ENCODE results near the gene NMBR. TPM values are rescaled to one million over a fixed set of nuclear protein-coding genes. Genes with fewer than 3 reads are reported as not detected.
"Not testable (repeated sequence)": the region's sequence is repeated elsewhere in the genome, so short reads cannot be mapped to it uniquely, and the experiment has no call there.

The NMBR gene
- polyA plus RNA-seq (2012; ENCODE audit: insufficient read depth, insufficient read length), result not detected

DNA sequence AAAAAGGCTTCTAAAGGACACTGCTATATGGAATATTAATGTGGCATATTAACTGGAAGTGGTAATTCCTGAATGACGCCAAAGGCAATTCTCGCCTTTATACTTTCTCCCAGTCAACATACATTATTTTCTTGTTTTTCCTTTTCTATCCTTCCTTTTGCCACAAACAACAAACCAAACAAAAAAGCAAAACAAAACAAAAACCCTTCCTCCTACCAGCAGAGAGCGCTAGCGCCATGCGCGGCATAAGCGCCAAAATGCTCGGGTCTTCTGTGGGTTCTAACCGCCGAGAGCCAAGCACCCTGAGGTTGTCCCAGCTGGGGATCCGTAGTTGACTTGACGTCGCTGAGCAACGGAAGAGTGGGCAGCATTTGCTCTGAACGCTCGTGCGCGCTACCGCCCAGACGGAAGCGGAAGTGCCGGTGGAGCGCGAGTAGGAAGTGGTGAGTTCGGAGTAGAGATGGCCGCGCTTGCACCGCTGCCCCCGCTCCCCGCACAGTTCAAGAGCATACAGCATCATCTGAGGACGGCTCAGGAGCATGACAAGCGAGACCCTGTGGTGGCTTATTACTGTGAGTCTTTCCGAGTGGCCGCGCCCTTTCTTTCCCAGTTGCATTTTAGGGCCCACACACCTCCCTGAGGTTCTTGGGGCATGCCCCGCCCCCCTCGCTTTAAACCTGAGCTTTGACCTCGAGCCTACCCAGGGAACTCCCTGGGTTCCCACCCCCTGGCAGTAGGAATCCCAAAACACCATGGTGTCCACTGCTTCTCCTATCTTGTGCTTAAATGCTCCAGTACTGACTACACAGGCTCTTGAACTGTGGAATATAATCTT, at the start of gene NMBR, which contains the start of gene VTA1:
NMBR (minus strand) TSS at position 295 of the 835 bp plus-strand sequence. CDS start 58,464 bp downstream, outside the sequence.
VTA1 (plus strand) TSS at position 436 of the 835 bp plus-strand sequence; CDS start at position 461, 25 bp downstream.
- peak; percentile 98 for DNase-seq (ENCODE audit: low read depth, low spot score)

DNA sequence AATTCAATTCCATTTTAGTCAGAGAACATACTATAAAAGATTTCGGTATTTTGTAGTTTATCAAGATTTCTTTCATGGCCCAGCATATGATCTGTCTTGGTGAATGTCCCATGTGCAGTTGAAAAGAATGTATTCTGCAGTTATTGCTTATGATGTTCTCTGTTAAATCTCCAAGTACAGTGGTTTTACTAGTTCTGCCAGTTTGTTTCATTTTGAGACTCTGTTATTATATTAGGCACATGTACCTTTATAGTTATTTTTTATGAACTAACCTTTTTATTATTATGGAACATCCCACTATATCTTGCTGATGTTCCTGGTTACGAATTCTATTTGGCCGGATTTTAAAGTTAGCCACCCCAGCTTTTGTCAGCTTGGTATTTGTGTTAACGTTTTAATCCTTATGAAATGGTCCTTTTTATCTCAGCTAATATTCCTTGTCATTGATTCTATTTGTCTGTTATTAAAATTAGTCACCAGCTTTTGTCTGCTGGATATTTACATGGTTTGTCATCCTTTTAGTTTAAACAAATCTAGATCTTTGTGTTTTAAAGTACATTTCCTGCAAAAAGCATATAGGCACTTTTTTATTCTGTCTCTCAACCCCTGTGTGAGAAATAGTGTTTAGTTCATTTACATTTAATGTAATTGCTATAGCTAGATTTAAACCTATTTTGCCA, 49.1 kb upstream of the NMBR start:
- DNase-seq (ENCODE audit: low read depth, low spot score), result no peak
- no peak overlapping the region for H3K4me3 ChIP-seq (ENCODE audit: low read length)

More for the DNA sequence above, at the start of gene NMBR, which contains the start of gene VTA1:
- H3K4me3 ChIP-seq (ENCODE audit: low read length), result peak within 1 kb of the TSS; percentile 76

DNA sequence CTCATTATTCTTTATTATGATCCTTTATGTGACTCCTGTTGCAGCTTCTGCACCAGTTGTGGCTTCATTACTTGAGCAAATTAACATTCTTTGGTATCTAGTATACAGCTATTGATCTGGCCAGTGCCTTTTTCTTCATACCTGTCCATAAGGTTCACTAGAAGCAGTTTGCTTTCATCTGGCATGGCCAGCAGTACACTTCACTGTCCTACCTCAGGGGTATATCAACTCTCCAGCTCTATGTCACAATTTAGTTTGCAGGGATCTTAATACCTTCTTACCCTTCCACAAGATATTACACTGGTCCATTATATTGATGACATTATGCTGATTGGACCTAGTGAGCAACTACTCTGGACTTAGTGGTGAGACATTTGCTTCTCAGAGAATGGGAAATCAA, 46.7 kb upstream of the NMBR start:
- no peak overlapping the region for H3K4me3 ChIP-seq (ENCODE audit: low read length)
- no peak for DNase-seq (ENCODE audit: low read depth, low spot score)

DNA sequence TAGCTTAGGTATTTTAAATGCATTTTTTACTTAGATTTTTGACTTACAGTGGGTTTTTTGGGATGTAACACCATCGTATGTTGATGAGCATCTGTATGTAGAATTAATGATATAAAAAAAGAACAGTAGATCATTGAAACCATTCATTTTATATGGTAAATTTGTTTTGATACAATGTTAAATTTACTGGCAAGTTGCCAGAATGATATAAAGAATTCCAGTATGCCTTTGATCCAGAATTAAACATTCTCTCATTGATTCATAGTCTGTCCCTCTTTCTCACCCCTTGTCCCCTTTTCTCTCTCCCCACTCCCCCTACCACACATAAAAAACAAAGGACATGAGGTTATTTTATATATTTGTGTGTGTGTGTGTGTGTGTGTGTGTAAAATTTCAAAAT, 45.4 kb upstream of the NMBR start:
- DNase-seq (ENCODE audit: low read depth, low spot score), result no peak
- no peak overlapping the region for H3K4me3 ChIP-seq (ENCODE audit: low read length)

DNA sequence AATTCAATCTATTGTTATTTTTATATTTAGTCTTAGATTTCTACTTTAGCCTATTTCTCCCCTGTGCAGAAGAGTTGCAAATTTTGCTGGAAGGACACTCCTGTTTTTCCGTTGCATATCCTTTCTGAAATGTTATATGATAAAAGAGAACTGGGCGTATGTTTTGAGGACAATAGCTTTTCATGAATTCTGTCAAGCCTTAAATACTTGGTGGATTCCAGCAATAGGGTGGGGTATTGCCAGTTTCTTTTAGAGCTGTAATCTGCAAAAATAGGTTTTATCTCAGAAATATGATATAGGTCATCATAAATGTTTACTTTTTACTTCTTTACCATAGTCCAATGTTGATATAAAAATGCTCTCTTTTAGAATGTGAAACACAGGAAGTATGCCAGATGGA, 42.1 kb upstream of the NMBR start:
- no peak overlapping the region for H3K4me3 ChIP-seq (ENCODE audit: low read length)
- DNase-seq (ENCODE audit: low read depth, low spot score), result no peak

DNA sequence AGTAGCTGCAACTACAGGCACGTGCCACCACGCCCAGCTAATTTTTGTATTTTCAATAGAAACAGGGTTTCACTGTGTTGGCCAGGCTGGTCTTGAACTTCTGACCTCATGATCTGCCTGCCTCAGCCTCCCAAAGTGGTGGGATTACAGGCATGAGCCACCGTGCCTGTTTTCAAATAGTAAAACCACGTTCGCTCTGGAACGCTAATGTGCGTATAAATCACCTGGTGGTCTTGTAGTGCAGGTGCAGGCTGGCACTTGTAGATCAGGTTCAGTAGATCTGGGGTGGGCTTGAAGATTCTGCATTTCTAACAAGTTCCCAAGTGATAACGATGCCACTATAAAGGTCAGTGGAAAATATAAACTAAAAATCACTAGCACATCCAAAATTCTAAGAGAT, 41.4 kb upstream of the NMBR start:
- not testable (repeated sequence) for H3K4me3 ChIP-seq (ENCODE audit: low read length)
- DNase-seq (ENCODE audit: low read depth, low spot score), result peak; percentile 11

DNA sequence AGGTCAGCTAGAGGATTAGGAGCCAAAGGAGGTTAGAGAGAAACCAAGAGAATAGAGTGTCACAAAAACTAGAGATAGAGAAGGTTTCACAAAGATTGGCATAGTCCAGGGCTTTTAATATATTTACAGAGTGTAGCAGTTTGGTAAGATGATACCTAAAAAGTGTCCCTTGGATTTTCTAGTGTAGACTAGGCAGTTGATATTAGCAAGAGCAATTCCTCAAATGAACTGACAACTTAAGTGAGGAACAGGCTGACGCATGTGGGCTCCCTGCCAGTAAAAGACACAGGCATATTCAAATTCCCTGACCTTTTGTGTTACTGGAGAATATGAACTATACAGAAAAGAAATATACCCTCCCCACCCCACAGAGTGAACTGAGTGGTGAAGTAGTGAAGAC, 40.3 kb upstream of the NMBR start:
- no peak for DNase-seq (ENCODE audit: low read depth, low spot score)
- H3K4me3 ChIP-seq (ENCODE audit: low read length), result no peak overlapping the region

DNA sequence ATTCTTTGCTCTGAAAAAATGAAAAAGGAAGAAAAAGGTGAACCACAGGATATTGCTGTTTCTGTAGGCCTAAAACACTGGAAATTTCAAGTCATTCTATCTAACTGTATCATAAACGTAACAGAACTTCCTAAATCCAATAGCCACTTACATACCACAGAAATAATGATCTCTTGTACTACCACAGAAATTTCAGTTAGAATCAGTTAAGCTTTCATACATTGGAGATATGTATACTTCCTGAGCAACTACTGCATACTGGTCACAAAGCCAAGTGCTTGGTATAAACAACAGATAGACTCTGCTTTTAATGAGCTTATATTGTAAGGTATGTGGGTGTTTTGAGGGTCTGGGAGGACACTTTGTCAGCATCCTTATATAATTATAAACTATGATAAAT, 38.7 kb upstream of the NMBR start:
- H3K4me3 ChIP-seq (ENCODE audit: low read length), result no peak overlapping the region
- peak; percentile 5 for DNase-seq (ENCODE audit: low read depth, low spot score)

DNA sequence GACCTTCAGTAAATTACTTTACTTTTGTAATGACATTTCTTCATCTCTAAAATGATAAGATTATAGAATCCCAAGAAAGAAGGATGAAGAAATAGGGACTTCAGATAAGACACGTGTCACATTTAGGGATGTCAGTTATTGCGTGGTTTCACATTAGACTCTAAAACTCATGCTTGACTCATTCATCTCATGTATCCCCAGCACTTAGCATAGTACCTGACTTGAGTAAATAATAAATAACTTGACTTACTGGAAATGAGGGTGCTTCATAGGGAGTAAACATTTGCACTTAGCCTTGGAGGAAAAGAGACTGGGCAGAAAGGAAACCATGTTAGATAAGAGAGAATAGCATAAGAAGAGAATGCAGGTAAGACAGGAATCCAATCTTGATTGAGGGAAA, 37.4 kb upstream of the NMBR start:
- H3K4me3 ChIP-seq (ENCODE audit: low read length), result no peak overlapping the region
- DNase-seq (ENCODE audit: low read depth, low spot score), result no peak

DNA sequence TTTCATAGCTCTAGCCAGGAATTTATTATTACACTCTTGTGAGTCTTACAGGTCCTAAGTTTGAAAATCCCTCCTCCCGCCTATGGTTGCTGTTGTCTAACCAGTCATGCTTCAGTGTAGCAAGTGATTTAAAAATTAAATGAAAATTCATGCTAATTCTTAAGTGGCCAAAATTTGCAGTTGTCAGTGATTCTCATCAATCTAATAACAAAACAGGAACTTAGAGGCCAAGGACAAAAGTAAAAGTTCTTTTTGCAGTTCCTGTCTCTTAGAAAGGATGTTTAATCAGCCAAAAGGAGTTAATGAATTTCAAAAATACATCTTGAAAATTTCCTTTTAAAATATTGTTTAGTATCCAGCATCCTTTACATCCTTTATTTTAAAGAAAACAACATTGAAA, 36.4 kb upstream of the NMBR start:
- no peak overlapping the region for H3K4me3 ChIP-seq (ENCODE audit: low read length)
- no peak for DNase-seq (ENCODE audit: low read depth, low spot score)

DNA sequence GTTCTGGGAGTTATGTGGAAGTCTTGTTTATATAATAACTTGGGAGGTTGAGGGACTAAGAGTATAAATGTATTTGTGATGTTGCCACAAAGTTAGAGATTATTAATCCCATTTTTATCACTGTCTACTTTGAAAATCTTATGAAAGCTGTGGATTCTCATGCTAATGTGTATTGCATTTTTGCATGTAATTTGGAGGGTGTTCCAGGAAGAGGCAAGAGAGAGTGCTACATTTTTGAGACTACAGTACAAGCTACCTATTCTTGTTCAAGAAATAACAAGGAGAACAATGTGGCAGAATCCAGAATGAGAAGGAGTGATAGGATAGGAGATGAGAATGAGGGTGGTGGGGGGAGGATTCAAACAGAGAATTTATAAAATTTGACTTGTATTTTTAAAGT, 35.1 kb upstream of the NMBR start:
- DNase-seq (ENCODE audit: low read depth, low spot score), result no peak

DNA sequence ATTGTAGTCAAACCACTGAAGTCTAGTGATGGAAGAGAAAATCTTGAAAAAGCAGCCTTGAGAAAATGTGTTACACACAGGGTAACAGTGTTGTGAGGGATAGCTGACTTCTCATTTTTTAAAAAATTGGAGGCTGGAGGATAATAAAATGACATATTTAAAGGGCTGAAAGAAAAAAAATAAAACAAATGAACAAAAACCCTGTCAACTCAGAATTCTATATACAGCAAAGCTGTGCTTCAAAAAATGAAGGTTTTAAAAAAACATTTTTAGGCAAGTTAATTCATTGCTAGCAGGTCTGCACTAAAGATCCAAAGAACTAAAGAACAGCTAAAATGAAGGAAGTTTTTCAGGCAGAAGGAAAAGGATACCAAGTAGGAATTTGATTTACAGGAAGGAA, 31.2 kb upstream of the NMBR start:
- no peak for DNase-seq (ENCODE audit: low read depth, low spot score)
- no peak overlapping the region for H3K4me3 ChIP-seq (ENCODE audit: low read length)

More for the DNA sequence above, 35.1 kb upstream of the NMBR start:
- H3K4me3 ChIP-seq (ENCODE audit: low read length), result no peak overlapping the region

DNA sequence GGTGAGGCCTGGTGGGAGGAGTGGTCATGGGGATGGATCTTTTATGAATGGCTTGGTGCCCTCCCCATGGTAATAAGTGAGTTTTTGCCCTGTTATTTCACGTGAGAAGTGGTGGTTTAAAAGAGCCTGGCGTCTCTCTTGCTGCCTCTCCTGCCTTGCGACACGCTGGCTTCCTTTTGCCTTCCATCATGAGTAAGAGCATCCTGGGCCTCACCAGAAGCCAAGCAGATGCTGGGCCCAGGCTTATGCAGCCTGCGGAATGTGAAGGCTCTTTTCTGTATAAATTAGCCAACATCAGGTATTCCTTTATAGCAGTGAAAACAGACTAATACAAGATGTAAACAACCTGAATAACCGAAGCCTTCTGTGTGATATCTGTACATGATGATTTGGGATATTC, 27.8 kb upstream of the NMBR start:
- H3K4me3 ChIP-seq (ENCODE audit: low read length), result no peak overlapping the region
- DNase-seq (ENCODE audit: low read depth, low spot score), result no peak

DNA sequence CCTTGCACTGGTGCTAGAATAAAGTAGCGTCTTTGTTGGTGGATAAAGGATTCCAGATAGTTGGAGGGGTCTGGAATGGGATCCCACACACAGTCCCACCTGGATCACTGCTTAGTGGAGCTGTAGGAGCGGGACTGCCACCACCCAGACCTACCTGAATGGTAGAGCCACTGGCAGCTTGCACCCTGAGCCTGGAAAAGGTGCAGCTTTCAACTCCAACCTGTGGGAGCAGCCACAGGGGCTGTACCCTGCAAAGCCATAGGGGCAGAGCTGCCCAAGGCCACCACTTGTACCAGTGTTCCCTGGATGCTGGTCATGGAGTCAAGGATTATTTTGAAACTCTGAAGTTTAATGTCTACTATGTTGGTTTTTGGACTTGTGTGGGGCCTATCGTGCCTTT, 27.1 kb upstream of the NMBR start:
- no peak for DNase-seq (ENCODE audit: low read depth, low spot score)
- no peak overlapping the region for H3K4me3 ChIP-seq (ENCODE audit: low read length)

DNA sequence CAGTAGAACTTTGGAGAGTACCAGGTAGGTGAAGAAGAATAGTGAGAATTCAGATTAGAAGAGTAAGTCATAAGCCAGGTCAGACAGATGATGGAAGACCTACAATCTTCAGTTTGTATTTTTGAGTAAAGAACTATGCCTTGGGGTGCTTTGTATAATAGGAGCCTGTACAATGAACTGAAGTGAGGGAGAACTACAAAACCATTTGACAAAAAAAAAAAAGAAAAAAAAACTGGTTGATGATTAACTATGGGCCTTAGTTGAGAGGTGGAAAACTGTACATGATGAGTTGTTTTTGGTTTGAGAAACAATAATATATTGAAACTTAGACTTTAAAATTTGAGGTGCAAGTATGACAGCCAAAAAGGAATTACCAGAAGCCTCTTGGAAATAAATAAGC, 25.8 kb upstream of the NMBR start:
- DNase-seq (ENCODE audit: low read depth, low spot score), result no peak
- no peak overlapping the region for H3K4me3 ChIP-seq (ENCODE audit: low read length)

DNA sequence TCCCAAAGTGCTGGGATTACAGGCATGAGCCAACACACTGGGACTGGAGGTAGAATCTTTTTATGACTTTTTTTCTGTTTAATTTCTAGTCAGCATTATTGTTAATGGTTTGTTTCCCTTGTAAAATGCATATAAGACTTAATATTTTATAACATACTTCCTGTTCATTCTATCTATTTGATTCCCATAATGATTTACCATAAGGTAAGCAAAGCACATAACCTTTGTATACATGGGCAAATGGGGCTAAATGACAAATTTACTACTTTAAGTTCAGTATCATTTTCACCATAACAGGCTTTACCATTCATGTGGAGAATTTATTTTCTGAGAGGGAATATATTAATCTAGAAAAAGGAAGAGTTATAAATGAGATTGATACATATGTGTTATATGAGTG, 24.4 kb upstream of the NMBR start:
- H3K4me3 ChIP-seq (ENCODE audit: low read length), result no peak overlapping the region

DNA sequence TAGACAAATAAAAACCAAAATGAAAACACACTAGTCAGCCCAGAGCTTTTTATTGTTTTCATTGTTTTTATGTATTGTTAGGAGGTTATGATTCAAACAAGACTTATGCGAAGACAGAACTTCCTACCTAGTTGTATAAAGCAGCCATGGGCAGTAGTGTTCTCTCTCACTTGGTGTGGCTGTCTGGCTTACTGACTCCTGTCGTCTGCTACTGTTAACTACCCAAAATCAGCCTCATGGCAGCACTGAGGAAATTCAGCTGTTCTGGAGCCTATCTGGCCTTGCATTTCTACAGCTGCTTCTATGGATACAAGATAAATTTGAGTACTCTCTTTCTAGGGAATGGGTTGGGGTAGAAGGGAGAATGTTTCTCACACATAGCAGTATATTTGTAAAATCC, 20.6 kb upstream of the NMBR start:
- H3K4me3 ChIP-seq (ENCODE audit: low read length), result no peak overlapping the region
- no peak for DNase-seq (ENCODE audit: low read depth, low spot score)

More for the DNA sequence above, 24.4 kb upstream of the NMBR start:
- no peak for DNase-seq (ENCODE audit: low read depth, low spot score)

DNA sequence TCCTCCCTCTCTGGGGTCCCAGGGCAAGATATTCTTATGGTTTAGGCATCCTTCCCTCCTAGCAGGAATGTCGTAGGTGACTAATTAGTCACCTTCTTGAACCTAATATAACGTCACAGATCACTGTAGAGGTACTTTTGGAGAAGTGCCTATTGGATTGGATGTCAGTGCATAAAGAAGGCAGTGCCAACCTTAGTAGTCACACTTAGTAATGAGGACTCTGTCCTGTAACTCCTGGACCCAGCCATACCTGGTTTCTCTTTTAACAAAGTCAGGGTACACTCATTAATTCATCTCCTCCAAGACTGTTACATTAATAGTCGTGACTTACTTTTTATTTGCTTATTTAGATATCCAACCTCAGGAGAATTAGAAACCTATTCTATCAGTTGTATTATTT, 20.1 kb upstream of the NMBR start:
- no peak for DNase-seq (ENCODE audit: low read depth, low spot score)
- H3K4me3 ChIP-seq (ENCODE audit: low read length), result no peak overlapping the region

DNA sequence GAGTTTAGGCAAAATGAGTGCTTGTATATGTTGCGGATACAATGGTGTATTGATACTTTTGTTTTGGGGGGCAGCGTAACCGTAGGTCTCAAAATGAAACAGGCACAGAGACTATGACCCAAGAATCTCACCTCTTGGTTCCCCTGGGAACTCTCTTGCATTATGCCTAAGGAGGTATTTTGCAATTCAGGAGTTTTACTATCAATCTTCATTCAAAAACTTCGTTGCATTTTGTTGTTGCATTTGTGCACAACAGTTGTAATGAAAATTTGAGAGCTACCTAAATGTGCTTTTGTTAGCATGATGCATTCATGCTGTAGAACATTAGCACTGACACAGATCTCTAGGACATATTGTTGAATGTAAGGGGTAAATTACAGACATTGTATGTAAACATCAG, 18.3 kb upstream of the NMBR start:
- no peak overlapping the region for H3K4me3 ChIP-seq (ENCODE audit: low read length)
- no peak for DNase-seq (ENCODE audit: low read depth, low spot score)

DNA sequence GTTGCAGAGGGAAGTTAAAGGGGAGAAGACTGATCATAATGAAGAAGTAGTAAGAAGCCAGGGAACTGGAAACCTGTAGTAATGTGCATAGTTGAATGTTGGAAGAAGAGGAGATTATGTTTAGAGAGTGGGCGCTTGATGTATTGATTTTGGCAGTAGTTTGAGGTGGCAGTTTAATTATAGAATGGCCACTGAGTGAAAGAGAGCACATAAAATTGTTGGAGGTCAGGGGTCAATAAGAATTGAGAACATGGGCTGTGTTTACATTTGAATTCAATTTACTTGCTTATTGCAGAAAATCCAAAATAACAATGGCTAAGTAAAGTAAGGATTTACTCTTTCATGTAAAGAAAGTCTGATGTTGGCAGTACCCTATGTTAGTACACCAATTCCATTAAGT, 15.9 kb upstream of the NMBR start:
- DNase-seq (ENCODE audit: low read depth, low spot score), result no peak
- H3K4me3 ChIP-seq (ENCODE audit: low read length), result no peak overlapping the region

DNA sequence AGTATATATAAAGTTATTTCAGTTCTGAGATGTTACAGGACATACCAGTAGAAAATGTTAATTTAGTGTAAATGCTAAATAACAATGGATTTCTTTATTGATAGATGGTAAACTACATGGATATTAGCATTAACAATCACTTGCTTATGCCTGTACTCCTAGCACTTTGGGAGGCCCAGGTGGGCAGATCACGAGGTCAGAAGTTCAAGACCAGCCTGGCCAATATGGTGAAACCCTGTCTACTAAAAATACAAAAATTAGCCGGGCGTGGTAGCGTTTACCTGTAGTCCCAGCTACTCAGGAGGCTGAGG, 9.8 kb upstream of the NMBR start:
- DNase-seq (ENCODE audit: low read depth, low spot score); H3K4me3 ChIP-seq (ENCODE audit: low read length): not testable (repeated sequence)

Measured in Jurkat, Clone E6-1 (cell line).